ENCODE data around the gene TRIM66. TPM values are rescaled to one million over a fixed set of nuclear protein-coding genes. Genes with fewer than 3 reads are reported as not detected.

TRIM66 gene
- total RNA-seq, 2 donors from 2014 or later, result 11.2 to 37.2 TPM

GRCh38 chr11:8593935-8594909 is 88.2 kb downstream of the TRIM66 start, which contains the start of gene STK33:
Gene STK33 (minus strand): TSS chr11:8594228. CDS start chr11:8474905, 119,323 bp downstream.
- peak; percentile 90 for ATAC-seq

GRCh38 chr11:8593455-8593854 is 89.0 kb downstream of the TRIM66 start:
- intact Hi-C loops (cut with DNase I), result no loop called here
- DNase-seq (no peak), ATAC-seq (peak; percentile 13)
- TF ChIP-seq POLR2A (IDR thresholded peaks at IDR 0.05) (no peak), CTCF (IDR thresholded peaks at IDR 0.05) (no peak)
- no peaks in the 10 kb centered on the region for H3K27me3 ChIP-seq
- H3K4me3 ChIP-seq, result peak overlapping the region; percentile 59 to 89
- peaks cover 14% of the 10 kb centered on the region for H3K4me1 ChIP-seq
- H3K36me3 ChIP-seq (replicated peaks in 1 of 2; ENCODE audit: insufficient read depth in 1 of 2, low read depth in 2 of 2), result no peaks in the 10 kb centered on the region
- H3K9me3 ChIP-seq, result no peaks in the 10 kb centered on the region
- peak overlapping the region in 1 of 4 donors; percentile 43 for H3K27ac ChIP-seq
- WGBS, 2 donors, result 5 to 7% methylated on average over 7 of the region's 7 CpGs

More at GRCh38 chr11:8593935-8594909, 88.2 kb downstream of the TRIM66 start, which contains the start of gene STK33:
- 4 to 23% methylated on average over 9 to 45 of the region's 55 CpGs for WGBS, 2 donors
- intact Hi-C loops (cut with DNase I), result no loop called here
- no peaks in the 10 kb centered on the region for H3K9me3 ChIP-seq
- peak within 1 kb of the TSS; percentile 59 to 89 for H3K4me3 ChIP-seq
- TF ChIP-seq CTCF (IDR thresholded peaks at IDR 0.05) (no peak), POLR2A (IDR thresholded peaks at IDR 0.05) (peak in 2 of 3 donors; percentile 35 to 46)
- no peaks in the 10 kb centered on the region for H3K36me3 ChIP-seq (replicated peaks in 1 of 2; ENCODE audit: insufficient read depth in 1 of 2, low read depth in 2 of 2)
- H3K27ac ChIP-seq, result peak within 1 kb of the TSS in 1 of 4 donors; percentile 43
- H3K27me3 ChIP-seq, result no peaks in the 10 kb centered on the region
- H3K4me1 ChIP-seq, result peaks cover 14% of the 10 kb centered on the region
- peak; percentile 68 to 84 (median 72) for DNase-seq

GRCh38 chr11:8587915-8588314 is 94.5 kb downstream of the TRIM66 start:
- Histone ChIP-seq H3K27me3 (no peaks in the 10 kb centered on the region), H3K4me3 (no peak overlapping the region), H3K9me3 (no peaks in the 10 kb centered on the region), H3K27ac (no peak overlapping the region), H3K4me1 (peaks cover 5% of the 10 kb centered on the region), H3K36me3 (replicated peaks in 1 of 2; ENCODE audit: insufficient read depth in 1 of 2, low read depth in 2 of 2) (no peaks in the 10 kb centered on the region)
- TF ChIP-seq CTCF (IDR thresholded peaks at IDR 0.05) (no peak), POLR2A (IDR thresholded peaks at IDR 0.05) (no peak)
- intact Hi-C loops (cut with DNase I), result no loop called here
- DNase-seq, result no peak
- no peak for ATAC-seq

- WGBS, 2 donors, result 71 to 91% methylated on average over 2 of the region's 2 CpGs
- H3K4me3 ChIP-seq, result no peak overlapping the region
- peaks cover 5% of the 10 kb centered on the region for H3K4me1 ChIP-seq
- DNase-seq (no peak), ATAC-seq (no peak)
- H3K36me3 ChIP-seq (replicated peaks in 1 of 2; ENCODE audit: insufficient read depth in 1 of 2, low read depth in 2 of 2), result no peaks in the 10 kb centered on the region
- H3K27ac ChIP-seq, result no peak overlapping the region
- no peaks in the 10 kb centered on the region for H3K27me3 ChIP-seq
- intact Hi-C loops (cut with DNase I), result no loop called here
- TF ChIP-seq POLR2A (IDR thresholded peaks at IDR 0.05) (no peak), CTCF (IDR thresholded peaks at IDR 0.05) (no peak)
- no peaks in the 10 kb centered on the region for H3K9me3 ChIP-seq
Measured at GRCh38 chr11:8586805-8587204, 95.7 kb downstream of the TRIM66 start.

Measured in body of pancreas (tissue), 4 donors.